ENCODE results near the gene PEX16. TPM values are rescaled to one million over a fixed set of nuclear protein-coding genes. Genes with fewer than 3 reads are reported as not detected.

The PEX16 gene
- total and polyA plus RNA-seq, 2 of the 13 experiments (the other 11 are each of a cell fraction or from before 2014, with no cell fraction given) = 12.5 to 21.8 TPM

GRCh38 chr11:45921561-45922424 is 4.1 kb upstream of the PEX16 start (continued):
- TF ChIP-seq ZC3H13 (CRISPR knock-in tag; IDR thresholded peaks at IDR 0.05) (no peak), PCBP2 (optimal IDR thresholded peaks at IDR 0.05; ENCODE audit: low read depth, low read length, poor library complexity, severe bottlenecking) (no peak), KLF11 (CRISPR knock-in tag; IDR thresholded peaks at IDR 0.05) (0 out of 2 replicates have a peak, but pooled peaks have one; percentile 13), ZBTB21 (CRISPR knock-in tag; IDR thresholded peaks at IDR 0.05) (no peak), TBX3 (IDR thresholded peaks at IDR 0.05; ENCODE audit: borderline replicate concordance) (peak; percentile 9; the same call in 1 of the 2 replicates), BRCA1 (CRISPR knock-in tag; IDR thresholded peaks at IDR 0.05) (no peak), ZNF567 (CRISPR knock-in tag; IDR thresholded peaks at IDR 0.05; ENCODE audit: borderline replicate concordance) (no peak), ZNF282 (IDR thresholded peaks at IDR 0.05; ENCODE audit: partially characterized antibody) (no peak), ZNF549 (CRISPR knock-in tag; IDR thresholded peaks at IDR 0.05) (no peak), SMARCE1 (IDR thresholded peaks at IDR 0.05; ENCODE audit: borderline replicate concordance) (no peak), NBN (conservative IDR thresholded peaks at IDR 0.05) (no peak), PITX1 (CRISPR knock-in tag; IDR thresholded peaks at IDR 0.05) (no peak), IRF2 (CRISPR knock-in tag; IDR thresholded peaks at IDR 0.05) (no peak), RCOR2 (CRISPR knock-in tag; IDR thresholded peaks at IDR 0.05) (no peak), TEAD2 (CRISPR knock-in tag; IDR thresholded peaks at IDR 0.05) (0 out of 2 replicates have a peak, but pooled peaks have one; percentile 18), ZNF691 (CRISPR knock-in tag; IDR thresholded peaks at IDR 0.05; ENCODE audit: borderline replicate concordance, low read depth) (no peak), ZMAT3 (CRISPR knock-in tag; conservative IDR thresholded peaks at IDR 0.05) (no peak), ZSCAN25 (CRISPR knock-in tag; IDR thresholded peaks at IDR 0.05) (no peak), HOXA3 (CRISPR knock-in tag; IDR thresholded peaks at IDR 0.05) (no peak; the same call in 1 of the 2 replicates), ZNF510 (CRISPR knock-in tag; IDR thresholded peaks at IDR 0.05; ENCODE audit: low read depth) (no peak), CHCHD3 (CRISPR knock-in tag; IDR thresholded peaks at IDR 0.05) (no peak), STAT6 (CRISPR knock-in tag; IDR thresholded peaks at IDR 0.05; ENCODE audit: borderline replicate concordance) (no peak), ZNF143 (CRISPR knock-in tag; IDR thresholded peaks at IDR 0.05) (no peak), DNMT1 (CRISPR knock-in tag; IDR thresholded peaks at IDR 0.05) (no peak), ZNF432 (CRISPR knock-in tag; IDR thresholded peaks at IDR 0.05; ENCODE audit: borderline replicate concordance) (no peak), RARA (CRISPR knock-in tag; IDR thresholded peaks at IDR 0.05) (no peak; the same call in 1 of the 2 replicates), PLRG1 (conservative IDR thresholded peaks at IDR 0.05) (no peak)
- TF ChIP-seq, protein P1, sequence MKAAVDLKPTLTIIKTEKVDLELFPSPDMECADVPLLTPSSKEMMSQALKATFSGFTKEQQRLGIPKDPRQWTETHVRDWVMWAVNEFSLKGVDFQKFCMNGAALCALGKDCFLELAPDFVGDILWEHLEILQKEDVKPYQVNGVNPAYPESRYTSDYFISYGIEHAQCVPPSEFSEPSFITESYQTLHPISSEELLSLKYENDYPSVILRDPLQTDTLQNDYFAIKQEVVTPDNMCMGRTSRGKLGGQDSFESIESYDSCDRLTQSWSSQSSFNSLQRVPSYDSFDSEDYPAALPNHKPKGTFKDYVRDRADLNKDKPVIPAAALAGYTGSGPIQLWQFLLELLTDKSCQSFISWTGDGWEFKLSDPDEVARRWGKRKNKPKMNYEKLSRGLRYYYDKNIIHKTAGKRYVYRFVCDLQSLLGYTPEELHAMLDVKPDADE (CRISPR knock-in tag; IDR thresholded peaks at IDR 0.05) = no peak
- TF ChIP-seq, protein P2, sequence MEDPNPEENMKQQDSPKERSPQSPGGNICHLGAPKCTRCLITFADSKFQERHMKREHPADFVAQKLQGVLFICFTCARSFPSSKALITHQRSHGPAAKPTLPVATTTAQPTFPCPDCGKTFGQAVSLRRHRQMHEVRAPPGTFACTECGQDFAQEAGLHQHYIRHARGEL (CRISPR knock-in tag; IDR thresholded peaks at IDR 0.05) = no peak
